Tongue (tissue), 2 donors: ENCODE data around the gene PLTP. TPM values are rescaled to one million over a fixed set of nuclear protein-coding genes. Genes with fewer than 3 reads are reported as not detected.
"Not testable (repeated sequence)": the region's sequence is repeated elsewhere in the genome, so short reads cannot be mapped to it uniquely, and the experiment has no call there.

Source experiments
- DNase-seq: peaks from one replicate; pipeline ENCODE4 v3.0.0-alpha.2; 2015
- total RNA-seq: library from RNA; depleted of rRNA; stranded (reverse); fragments of >200 nt; gene quantifications from one replicate; pipeline ENCODE4 v1.2.3, GENCODE V29; 2014

Gene PLTP
- 14.0 TPM for total RNA-seq

GRCh38 chr20:45911486-45912343 lies at the start of gene PLTP:
Gene PLTP, minus strand, starts transcription at chr20:45912155. Its CDS starts 703 bp downstream, at chr20:45911452.
- DNase-seq, result peak; percentile 74

GRCh38 chr20:45959956-45960630 lies 48.1 kb upstream of the PLTP start:
- DNase-seq, result no peak

GRCh38 chr20:45959126-45959525 lies 47.2 kb upstream of the PLTP start:
- DNase-seq, result peak; percentile 17

GRCh38 chr20:45958593-45958992 lies 46.6 kb upstream of the PLTP start:
- no peak for DNase-seq

- DNase-seq, result no peak
These were observed 45.3 kb upstream of the PLTP start for GRCh38 chr20:45957021-45957941.

GRCh38 chr20:45956326-45956725 lies 44.4 kb upstream of the PLTP start:
- DNase-seq, result not testable (repeated sequence)

- DNase-seq, result no peak
These were observed 41.7 kb upstream of the PLTP start for GRCh38 chr20:45953672-45954071.

GRCh38 chr20:45952861-45953260 lies 40.9 kb upstream of the PLTP start:
- DNase-seq, result no peak

- DNase-seq, result no peak
These were observed 40.2 kb upstream of the PLTP start for GRCh38 chr20:45951925-45952834.

- no peak for DNase-seq
These were observed 38.3 kb upstream of the PLTP start for GRCh38 chr20:45950330-45950646.

GRCh38 chr20:45949542-45950329 lies 37.8 kb upstream of the PLTP start:
- no peak for DNase-seq

- DNase-seq, result peak; percentile 34
These were observed 37.0 kb upstream of the PLTP start for GRCh38 chr20:45948742-45949541.

- DNase-seq, result no peak
These were observed 36.3 kb upstream of the PLTP start for GRCh38 chr20:45948261-45948733.

- DNase-seq, result no peak
These were observed 35.3 kb upstream of the PLTP start for GRCh38 chr20:45947110-45947866.

- no peak for DNase-seq
These were observed 34.4 kb upstream of the PLTP start for GRCh38 chr20:45946149-45946970.

GRCh38 chr20:45945678-45946148 lies 33.8 kb upstream of the PLTP start:
- DNase-seq, result no peak

- no peak for DNase-seq
These were observed 33.2 kb upstream of the PLTP start for GRCh38 chr20:45944965-45945677.
